Measurements from ENCODE around the gene CIRBP.

The CIRBP gene

GRCh38 chr19:1231729-1232637 lies 37.1 kb upstream of the CIRBP start:
- no peak overlapping the region for H3K4me3 ChIP-seq (ENCODE audit: low read depth, low read length)
- DNase-seq (ENCODE audit: low read depth) = no peak
- in situ Hi-C loops (cut with HindIII; ENCODE audit: low sequenced_read_pairs) = no loop called here
- TF ChIP-seq CTCF (IDR thresholded peaks at IDR 0.05; ENCODE audit: low read depth, low read length, missing control alignments) = no peak

- in situ Hi-C loops (cut with HindIII; ENCODE audit: low sequenced_read_pairs) = no loop called here
- no peak overlapping the region for H3K4me3 ChIP-seq (ENCODE audit: low read depth, low read length)
- DNase-seq (ENCODE audit: low read depth) = no peak
- no peak for TF ChIP-seq CTCF (IDR thresholded peaks at IDR 0.05; ENCODE audit: low read depth, low read length, missing control alignments)
Measured at GRCh38 chr19:1232652-1233072, 36.5 kb upstream of the CIRBP start.

GRCh38 chr19:1233115-1233667 lies 35.9 kb upstream of the CIRBP start:
- no peak for DNase-seq (ENCODE audit: low read depth)
- in situ Hi-C loops (cut with HindIII; ENCODE audit: low sequenced_read_pairs) = no loop called here
- H3K4me3 ChIP-seq (ENCODE audit: low read depth, low read length) = no peak overlapping the region
- TF ChIP-seq CTCF (IDR thresholded peaks at IDR 0.05; ENCODE audit: low read depth, low read length, missing control alignments) = no peak

- no peak for TF ChIP-seq CTCF (IDR thresholded peaks at IDR 0.05; ENCODE audit: low read depth, low read length, missing control alignments)
- no peak for DNase-seq (ENCODE audit: low read depth)
- H3K4me3 ChIP-seq (ENCODE audit: low read depth, low read length) = no peak overlapping the region
- in situ Hi-C loops (cut with HindIII; ENCODE audit: low sequenced_read_pairs) = no loop called here
Measured at GRCh38 chr19:1234051-1234954, 34.8 kb upstream of the CIRBP start.

- no peak for TF ChIP-seq CTCF (IDR thresholded peaks at IDR 0.05; ENCODE audit: low read depth, low read length, missing control alignments)
- H3K4me3 ChIP-seq (ENCODE audit: low read depth, low read length) = no peak overlapping the region
- no peak for DNase-seq (ENCODE audit: low read depth)
- in situ Hi-C loops (cut with HindIII; ENCODE audit: low sequenced_read_pairs) = no loop called here
Measured at GRCh38 chr19:1234955-1235380, 34.2 kb upstream of the CIRBP start.
